OCI-M2 (cell line): ENCODE data around the gene SLC25A52.
"Not testable (repeated sequence)": the region's sequence is repeated elsewhere in the genome, so short reads cannot be mapped to it uniquely, and the experiment has no call there.

Source experiments
- DNase-seq: peaks from one replicate; lab custom pipeline; 2025; ENCODE audit not compliant: unreplicated experiment; lab: John Stamatoyannopoulos, UW

SLC25A52 gene

GRCh38 chr18:31741097-31741735, 19.5 kb downstream of the SLC25A52 start:
- no peak for DNase-seq

- no peak for DNase-seq
Observed at GRCh38 chr18:31740180-31740579, 20.5 kb downstream of the SLC25A52 start.

GRCh38 chr18:31739651-31740050, 21.0 kb downstream of the SLC25A52 start:
- DNase-seq, result no peak

- no peak for DNase-seq
Observed at GRCh38 chr18:31738460-31739407, 21.9 kb downstream of the SLC25A52 start.

- DNase-seq, result no peak
Observed at GRCh38 chr18:31736630-31737029, 24.1 kb downstream of the SLC25A52 start.

GRCh38 chr18:31731628-31732027, 29.1 kb downstream of the SLC25A52 start:
- DNase-seq, result no peak

GRCh38 chr18:31729196-31729595, 31.5 kb downstream of the SLC25A52 start:
- not testable (repeated sequence) for DNase-seq

- no peak for DNase-seq
Observed at GRCh38 chr18:31723990-31724711, 36.5 kb downstream of the SLC25A52 start.

GRCh38 chr18:31723639-31723989, 37.1 kb downstream of the SLC25A52 start:
- no peak for DNase-seq

- DNase-seq, result peak; percentile 28
Observed at GRCh38 chr18:31722369-31722957, 38.2 kb downstream of the SLC25A52 start.

GRCh38 chr18:31721601-31722000, 39.1 kb downstream of the SLC25A52 start:
- DNase-seq, result no peak

GRCh38 chr18:31720867-31721266, 39.8 kb downstream of the SLC25A52 start:
- no peak for DNase-seq

- DNase-seq, result no peak
Observed at GRCh38 chr18:31719363-31720006, 41.2 kb downstream of the SLC25A52 start.

GRCh38 chr18:31718386-31718785, 42.3 kb downstream of the SLC25A52 start:
- no peak for DNase-seq

- no peak for DNase-seq
Observed at GRCh38 chr18:31716362-31716761, 44.3 kb downstream of the SLC25A52 start.

- no peak for DNase-seq
Observed at GRCh38 chr18:31711365-31712172, 49.1 kb downstream of the SLC25A52 start.

GRCh38 chr18:31710826-31711225, 49.9 kb downstream of the SLC25A52 start:
- no peak for DNase-seq
